ENCODE results near the gene FAM32A. TPM values are rescaled to one million over a fixed set of nuclear protein-coding genes. Genes with fewer than 3 reads are reported as not detected.

FAM32A gene
- total and polyA plus RNA-seq, 10 of the 15 experiments (the other 5 are each of a cell fraction or from before 2014, with no cell fraction given): 33.3 to 116 (median 71.9) TPM

DNA sequence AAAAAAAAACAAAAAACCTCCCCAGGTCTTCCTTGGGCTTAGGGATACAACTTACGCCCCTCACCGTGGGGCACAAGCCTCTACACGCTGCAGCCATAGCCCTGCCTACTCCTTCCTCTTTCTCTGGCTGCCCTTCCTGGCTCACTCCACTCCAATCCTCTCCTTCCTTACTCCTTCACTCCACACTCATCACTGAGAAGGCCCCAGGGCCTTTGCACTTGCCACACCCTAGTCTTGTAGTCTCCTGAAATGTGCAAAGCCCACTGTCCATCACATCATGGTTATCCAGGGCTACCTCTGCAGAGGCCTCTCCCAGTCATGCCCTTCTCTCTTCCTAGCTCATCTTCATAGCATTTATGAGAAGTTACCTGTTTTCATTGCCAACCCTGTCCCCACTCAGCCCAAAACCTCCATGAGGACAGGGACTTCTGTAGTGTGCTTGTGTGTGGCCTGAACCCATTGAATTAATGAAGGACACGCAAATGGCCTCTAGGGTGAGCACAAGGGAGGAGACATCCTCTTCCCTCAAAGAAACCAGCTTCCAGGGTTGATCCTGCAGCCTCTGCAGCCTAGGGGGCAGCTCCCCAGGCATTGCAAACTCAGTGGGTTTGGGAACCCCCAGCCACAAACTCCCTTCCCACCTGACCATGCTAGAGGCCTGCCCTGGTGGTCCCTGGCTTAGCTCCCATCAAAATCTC lies 49.6 kb upstream of the FAM32A start:
- TF ChIP-seq KAT2A (conservative IDR thresholded peaks at IDR 0.05; ENCODE audit: control insufficient read depth, low read depth, low read length) (no peak), TARDBP (IDR thresholded peaks at IDR 0.05; ENCODE audit: borderline replicate concordance) (no peak), PAX8 (IDR thresholded peaks at IDR 0.05) (no peak), MYC (IDR thresholded peaks at IDR 0.05; ENCODE audit: insufficient read depth, insufficient read length, insufficient replicate concordance, low read length, severe bottlenecking) (no peak), SMAD5 (IDR thresholded peaks at IDR 0.05; ENCODE audit: low read depth) (no peak), ZSCAN29 (IDR thresholded peaks at IDR 0.05) (no peak), POLR2A (IDR thresholded peaks at IDR 0.05; ENCODE audit: low read depth, low read length) (0 out of 2 replicates have a peak, but pooled peaks have one; percentile 45), RBBP5 (conservative IDR thresholded peaks at IDR 0.05) (no peak)
- ChIA-PET CTCF (interaction anchor here (1.5 to 3.8 kb wide), 3 partner anchors 8 to 18 kb away, joined by 4 to 14 read pairs (median 8); partner anchors contain the start of gene HSH2D), RAD21 (ENCODE audit: unreplicated experiment) (interaction anchor here (1.2 kb wide), 1 partner anchor 9 kb away, joined by 3 read pairs; no protein-coding TSS in a partner anchor), POLR2A (interaction anchor here (0.9 to 5.4 kb wide), 5 partner anchors 9 to 23 kb away, joined by 3 to 32 read pairs (median 5); partner anchors contain the start of gene HSH2D), SMC1A (ENCODE audit: uncharacterized antibody, unreplicated experiment) (interaction anchor here (0.7 to 3.3 kb wide), 4 partner anchors 8 to 60 kb away, joined by 3 to 12 read pairs (median 6); partner anchors contain the start of genes HSH2D and TPM4)
- WGBS (ENCODE audit: insufficient coverage, insufficient replicate concordance, low lambda C conversion rate, missing lambda C conversion rate): 63% methylated on average over 4 of the region's 4 CpGs
- ATAC-seq (no peak), FAIRE-seq (no peak), DNase-seq (ENCODE audit: low read depth, low spot score) (no peak)
- peaks cover 15 to 24% of the 10 kb centered on the region in 2 experiments for H3K36me3 ChIP-seq (ENCODE audit: control insufficient read depth in 2 of 2, insufficient read depth in 2 of 2, low read length in 1 of 2)
- intact Hi-C loops (cut with micrococcal nuclease; ENCODE audit: unreplicated experiment) (no loop called here), in situ Hi-C loops (cut with MboI) (no loop called here)
- no peak overlapping the region for H2AFZ ChIP-seq (ENCODE audit: control insufficient read depth, low read depth, low read length)
- no peak overlapping the region for H3K4me3 ChIP-seq
- no peak overlapping the region for H3K9ac ChIP-seq (ENCODE audit: control insufficient read depth, insufficient read depth, low read length)
- H3K79me2 ChIP-seq (ENCODE audit: control insufficient read depth, insufficient read depth, low read length): no peaks in the 10 kb centered on the region; the same call in 1 of the 2 replicates
- BruUV-seq (replicated peaks): no TSS peak
- H3K9me3 ChIP-seq (replicated peaks; ENCODE audit: control insufficient read depth, insufficient read depth, low read length): no peaks in the 10 kb centered on the region; the same call in 2 of the 3 replicates
- H3K4me1 ChIP-seq (ENCODE audit: control insufficient read depth, insufficient read depth, low read length): peaks cover 46% of the 10 kb centered on the region
- H3K27me3 ChIP-seq (replicated peaks in 1 of 2; ENCODE audit: control insufficient read depth in 2 of 2, insufficient read depth in 2 of 2, low read length in 1 of 2): no peaks in the 10 kb centered on the region
- no peaks in the 10 kb centered on the region for H4K20me1 ChIP-seq (ENCODE audit: control insufficient read depth, insufficient read depth)
- H3K4me2 ChIP-seq (ENCODE audit: control insufficient read depth, insufficient read depth): no peak overlapping the region; the same call in 1 of the 2 replicates
- peak overlapping the region; percentile 29; the same call in 1 of the 2 replicates for H3K27ac ChIP-seq (ENCODE audit: control insufficient read depth, insufficient read depth)
